ENCODE results near the gene CAPZB.

Gene CAPZB

DNA sequence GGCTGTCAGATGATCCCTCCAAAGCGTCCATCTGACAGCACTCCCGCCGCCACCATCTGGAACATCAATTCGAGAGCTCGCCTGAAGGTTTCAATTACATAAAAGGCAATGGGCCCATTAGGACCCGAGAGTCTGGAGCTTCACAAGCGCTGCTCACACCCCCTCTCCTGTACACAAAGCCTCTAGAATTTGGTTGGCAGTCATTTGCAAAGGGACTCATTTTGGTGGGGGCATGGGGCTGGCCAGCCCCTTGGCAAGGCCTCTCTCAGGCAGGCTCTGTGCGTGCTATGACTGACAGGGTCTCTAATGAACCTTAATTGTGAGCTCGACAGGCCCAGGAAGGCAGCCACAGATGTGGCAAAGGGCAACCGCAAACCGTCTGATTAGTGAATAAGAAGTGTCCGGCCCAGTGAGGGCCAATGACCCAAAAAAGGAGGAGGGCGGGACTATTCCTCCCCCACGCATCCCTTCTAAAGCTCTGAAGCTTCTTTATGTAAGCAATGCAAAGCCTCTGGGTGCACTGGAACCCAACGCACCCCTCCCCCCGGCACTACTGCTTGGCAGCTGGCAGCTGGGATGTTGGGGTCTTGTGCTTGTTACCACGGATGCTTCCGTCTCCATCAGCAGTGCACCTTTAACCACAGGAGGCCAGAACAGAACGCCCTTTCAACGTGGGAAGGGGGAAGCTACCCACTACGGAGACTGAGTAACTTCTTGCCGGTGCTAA lies 79.4 kb downstream of the CAPZB start:
- DNase-seq (ENCODE audit: low spot score) = no peak

DNA sequence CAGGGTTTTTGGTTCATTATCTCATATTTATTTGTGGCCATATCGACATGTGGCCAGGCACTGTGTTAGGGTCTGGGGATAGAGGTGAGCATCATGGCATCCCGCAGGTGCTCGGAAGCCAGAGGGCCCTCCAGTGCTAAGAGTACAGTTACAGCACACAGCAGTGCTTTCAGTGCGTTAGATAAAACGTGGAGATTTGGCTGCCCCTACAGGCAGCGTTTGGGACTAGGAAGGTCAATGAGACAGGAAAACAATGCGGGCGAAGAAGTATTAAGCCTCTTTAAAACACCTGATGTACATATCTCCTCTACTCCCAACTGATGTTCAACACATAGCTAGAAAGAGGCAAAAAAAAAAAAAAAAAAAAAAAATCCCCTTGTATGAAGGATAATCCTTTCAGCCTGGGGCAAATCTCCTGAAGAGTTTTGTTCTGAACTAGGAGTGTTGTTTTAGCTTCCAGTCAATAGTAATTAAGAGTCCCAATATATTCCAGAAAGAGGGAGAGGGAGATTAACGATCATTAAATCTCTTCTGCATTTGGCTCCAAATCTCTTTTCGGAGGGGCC lies 80.1 kb downstream of the CAPZB start:
- no peak for DNase-seq (ENCODE audit: low spot score)

DNA sequence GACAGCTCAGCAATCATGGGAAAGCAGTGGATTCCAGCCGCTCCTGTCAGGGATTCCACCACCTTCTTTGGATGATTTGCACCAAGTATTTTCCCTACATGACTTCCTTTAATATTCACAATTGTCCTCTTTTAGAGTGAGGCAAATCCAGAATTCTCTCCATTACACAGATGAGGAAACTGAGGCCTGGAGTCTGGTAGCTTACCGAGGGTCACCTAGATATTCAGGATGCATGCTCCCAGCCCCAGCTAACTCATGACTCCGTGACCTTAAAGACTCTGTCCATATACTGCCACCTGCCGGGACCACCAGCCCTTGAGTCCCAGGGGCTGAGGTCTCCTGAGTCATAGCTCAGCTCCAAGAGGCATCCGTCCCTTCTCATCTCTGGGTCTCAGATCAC lies 80.6 kb downstream of the CAPZB start:
- no peak for DNase-seq (ENCODE audit: low spot score)

DNA sequence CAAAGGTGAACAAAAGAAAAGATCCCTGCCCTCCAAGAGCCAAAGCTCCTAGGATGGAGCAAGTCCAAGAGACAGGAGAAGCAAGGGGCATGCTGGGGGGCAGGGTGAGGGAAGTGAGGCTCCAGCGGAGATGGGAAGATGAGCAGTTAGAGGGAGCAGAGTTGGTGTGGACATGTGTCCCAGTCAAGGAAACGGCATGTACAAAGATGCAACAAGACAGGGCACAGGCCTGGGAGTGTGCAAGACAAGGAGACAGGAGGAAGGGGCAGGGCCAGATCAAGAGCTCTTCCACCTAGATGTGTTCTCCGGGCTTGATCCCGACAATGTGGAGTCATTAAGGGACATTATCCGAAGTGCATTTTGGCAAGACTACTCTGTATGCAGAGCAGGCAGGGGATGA lies 82.1 kb downstream of the CAPZB start:
- DNase-seq (ENCODE audit: low spot score) = no peak

DNA sequence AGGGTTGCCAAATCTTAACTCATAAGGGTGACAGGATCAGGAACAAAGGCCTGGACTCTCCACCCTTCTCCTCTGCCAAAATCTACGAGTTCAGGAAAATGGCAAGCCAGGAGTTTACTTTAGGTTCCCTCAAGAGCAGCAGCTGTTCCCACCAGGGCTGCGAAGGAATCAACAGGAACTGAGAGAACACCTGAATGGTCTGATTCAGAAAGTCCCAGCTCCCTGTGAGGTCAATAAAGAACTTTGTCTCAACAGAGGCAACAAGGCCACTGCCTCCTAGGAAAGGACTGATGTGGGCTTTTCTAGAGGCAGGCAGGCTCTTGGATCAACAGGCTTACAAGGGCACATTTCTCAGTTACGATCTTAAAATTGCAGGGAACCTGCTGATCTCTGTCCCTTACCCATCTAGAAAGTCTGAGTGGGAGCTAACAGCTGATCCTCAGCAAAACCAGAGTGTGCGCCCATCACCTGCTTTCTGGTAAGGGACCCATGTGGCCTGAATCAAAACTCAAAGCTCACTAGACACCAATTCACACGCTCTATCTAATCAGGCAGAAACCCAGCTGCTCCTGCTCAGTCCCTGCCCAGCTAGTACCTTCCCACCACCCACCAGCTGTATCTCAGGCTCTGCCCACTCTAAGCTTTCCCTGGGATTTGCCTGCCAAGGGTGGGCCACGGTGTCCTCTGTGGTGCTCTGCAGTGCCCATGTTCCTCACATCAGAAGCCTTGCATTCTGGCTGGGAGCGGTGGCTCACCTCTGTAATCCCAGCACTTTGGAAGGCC lies 83.1 kb downstream of the CAPZB start:
- no peak for DNase-seq (ENCODE audit: low spot score)

DNA sequence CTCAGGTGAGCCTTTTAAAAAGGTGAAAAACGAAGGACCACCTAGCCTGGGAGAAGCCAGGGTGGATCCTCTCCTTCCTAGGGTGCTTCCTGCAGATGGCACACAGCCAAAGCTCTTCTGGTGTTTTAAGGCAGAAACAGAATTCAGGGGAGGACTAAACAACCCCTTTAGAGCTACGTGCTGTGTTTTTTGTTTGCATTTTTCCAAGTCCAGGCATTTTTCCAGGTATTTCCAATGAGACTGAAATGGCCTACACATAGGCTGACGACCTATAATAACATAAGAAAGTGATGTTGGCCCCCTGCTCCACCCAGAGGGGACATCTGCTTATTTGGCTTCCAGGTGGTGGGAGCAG lies 83.8 kb downstream of the CAPZB start:
- DNase-seq (ENCODE audit: low spot score) = no peak

DNA sequence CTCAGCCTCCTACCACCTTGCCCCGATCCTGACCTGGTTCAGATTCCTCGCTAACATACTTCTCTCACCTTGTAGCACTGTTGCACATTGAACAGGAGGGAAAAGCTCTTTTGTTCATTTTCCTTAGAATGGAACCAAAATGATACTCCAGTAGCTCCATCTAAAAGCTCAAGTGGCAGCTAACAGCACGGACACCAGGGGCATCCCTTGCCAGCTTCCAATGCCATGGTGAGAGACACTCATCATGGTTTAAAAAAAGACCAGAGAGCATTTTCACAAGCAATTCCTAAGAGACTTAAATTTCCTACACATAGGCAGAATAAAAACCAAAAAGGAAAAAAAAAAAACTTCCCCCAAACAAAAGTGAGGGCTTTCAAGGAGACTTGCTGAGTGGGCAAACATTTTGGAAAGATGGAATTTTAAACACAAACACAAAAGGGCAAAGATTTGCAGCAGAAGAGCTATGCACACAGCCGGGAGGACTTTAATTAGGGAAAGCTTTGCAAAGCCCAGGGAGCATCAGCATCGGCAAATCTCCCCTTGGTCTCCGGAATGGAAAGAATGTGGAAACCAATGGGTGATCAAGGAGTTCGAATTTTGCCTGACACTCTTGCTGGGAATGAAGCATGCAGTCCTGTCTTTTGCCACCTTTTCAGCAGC lies 84.3 kb downstream of the CAPZB start:
- DNase-seq (ENCODE audit: low spot score) = no peak

DNA sequence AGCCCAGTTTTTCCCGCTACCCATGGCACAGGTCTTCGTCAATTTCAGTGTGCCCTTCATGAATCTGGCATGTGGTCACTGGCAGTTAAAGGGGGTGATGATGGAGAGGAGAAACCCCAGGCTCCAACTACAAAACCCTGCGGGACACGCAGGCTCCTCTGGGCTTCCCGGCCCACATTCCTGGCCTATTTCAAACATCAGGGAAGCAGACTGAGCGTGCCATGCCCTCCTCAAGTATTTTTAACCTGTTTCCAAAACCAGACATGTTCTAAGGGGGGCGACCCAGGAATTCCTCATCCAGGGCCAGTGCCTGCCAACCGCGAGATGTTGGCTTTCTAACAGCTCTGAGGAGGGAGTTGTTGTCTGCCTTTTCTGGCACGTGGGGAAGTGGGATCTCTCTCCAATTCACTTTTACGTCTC lies 85.1 kb downstream of the CAPZB start:
- no peak for DNase-seq (ENCODE audit: low spot score)

DNA sequence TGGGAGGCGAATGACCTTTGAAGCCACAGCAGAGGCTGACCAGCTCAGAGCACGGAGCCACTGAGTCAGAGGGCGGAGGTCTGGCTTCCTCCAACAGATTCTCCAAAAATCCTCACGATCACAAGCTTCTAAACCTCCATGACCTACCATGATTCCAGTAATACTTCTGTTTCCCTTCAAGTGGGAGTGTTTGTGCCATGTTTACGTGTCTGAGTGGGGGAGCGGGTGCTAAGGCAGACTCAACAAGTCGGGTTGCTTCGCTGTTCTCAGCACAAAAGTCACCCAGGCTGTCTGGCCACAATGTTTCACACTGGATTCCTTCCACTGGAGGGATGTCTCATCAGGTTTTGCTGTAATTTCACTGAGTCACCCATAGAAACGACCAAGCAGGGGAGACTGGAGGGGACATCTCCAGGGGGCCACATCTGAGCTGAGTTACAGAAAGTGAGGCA lies 87.0 kb downstream of the CAPZB start:
- no peak for DNase-seq (ENCODE audit: low spot score)

DNA sequence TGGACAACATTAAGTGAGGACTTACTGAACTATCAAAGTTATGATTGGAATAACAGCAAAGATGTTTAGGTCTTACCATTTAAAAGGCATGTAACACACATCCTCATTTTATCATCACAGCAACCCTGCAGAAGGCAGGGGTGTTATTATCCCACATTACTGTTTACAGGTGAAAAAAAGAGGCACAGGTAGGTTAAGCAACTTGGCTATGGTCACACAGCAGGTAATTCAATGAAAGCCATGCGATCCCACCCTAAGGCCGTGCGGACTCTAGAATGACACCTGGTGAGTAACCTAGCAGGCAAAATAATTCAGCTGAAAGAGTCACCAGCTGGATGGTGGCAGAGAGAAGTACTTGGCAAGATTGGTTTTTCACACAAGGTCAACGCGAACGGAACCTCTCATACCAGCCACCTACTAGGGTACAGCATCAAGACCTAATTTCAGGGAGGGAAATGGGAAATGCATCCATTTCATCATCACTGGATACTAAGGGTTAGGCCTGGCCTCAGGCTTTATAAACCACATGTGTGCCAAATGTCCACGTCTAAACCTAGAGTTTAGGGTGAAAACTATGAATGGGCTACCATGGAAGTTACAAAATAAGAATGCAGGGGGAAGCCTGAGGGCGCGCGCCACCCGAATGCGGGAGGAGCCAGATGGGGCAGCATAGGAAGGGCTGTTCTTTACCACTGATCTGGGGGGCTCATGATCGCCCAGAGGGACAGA lies 88.0 kb downstream of the CAPZB start:
- no peak for DNase-seq (ENCODE audit: low spot score)

DNA sequence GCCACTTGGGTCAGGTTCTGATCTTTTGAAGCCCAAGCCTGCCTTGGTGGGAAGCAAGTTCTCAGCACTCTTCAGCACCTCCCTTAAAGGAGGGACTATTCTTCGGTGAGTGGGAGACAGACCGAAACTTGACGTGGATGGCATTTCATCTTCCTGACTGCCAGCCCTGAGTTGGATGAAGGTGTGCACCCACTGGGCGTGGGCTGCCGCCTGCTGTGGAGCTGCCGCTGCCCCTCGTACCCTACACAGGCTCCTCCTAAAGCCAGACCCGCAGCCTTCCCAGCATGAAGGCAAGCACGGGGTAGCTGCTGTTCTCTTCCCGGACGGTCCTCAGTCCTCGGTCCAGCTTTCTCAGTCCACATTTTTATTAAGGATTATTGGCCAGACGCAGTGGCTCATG lies 89.1 kb downstream of the CAPZB start:
- no peak for DNase-seq (ENCODE audit: low spot score)

DNA sequence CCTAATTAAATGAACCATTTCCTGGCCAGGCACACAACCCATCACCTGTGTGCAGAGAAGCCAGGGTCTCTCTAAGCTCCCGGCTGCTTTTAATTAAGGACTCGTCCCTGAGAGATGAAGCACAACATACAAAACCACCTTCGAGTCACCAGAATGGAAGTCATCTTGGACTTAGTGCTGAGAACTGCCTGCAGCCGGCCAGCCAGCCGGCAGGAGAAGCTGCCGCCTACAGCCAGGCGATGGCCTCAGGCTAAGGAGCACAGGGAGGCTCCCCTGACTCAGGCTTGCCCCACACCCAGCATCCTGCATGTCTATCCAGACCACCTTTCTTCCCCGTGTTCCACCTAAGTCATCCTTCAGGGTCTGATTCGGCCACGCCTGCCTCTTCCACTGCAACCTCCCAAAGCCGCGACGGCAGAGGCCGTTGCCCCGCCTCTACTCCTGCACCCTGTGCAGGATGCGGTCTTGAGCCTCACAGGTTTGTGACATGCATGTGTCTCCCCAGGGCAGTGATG lies 89.6 kb downstream of the CAPZB start:
- DNase-seq (ENCODE audit: low spot score) = no peak

DNA sequence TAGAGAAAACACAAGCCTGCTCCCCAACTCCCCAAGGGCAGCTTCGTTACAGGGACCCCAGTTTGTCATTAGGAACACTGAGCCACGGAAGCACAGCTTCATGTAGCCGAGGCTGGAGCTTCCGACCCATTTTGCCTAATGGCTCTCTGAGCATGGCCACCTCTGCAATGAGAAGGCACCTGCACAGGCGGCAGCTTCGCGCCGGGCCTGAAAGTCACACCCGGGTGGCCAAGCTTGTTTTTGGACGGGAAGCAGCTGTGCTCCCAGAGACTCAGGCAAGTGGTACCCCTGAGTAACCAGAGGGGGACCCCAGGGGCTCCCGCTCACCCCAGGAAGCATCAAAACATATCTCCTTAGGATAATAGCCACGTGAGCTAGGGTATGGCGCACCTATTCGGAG lies 92.3 kb downstream of the CAPZB start:
- no peak for DNase-seq (ENCODE audit: low spot score)

DNA sequence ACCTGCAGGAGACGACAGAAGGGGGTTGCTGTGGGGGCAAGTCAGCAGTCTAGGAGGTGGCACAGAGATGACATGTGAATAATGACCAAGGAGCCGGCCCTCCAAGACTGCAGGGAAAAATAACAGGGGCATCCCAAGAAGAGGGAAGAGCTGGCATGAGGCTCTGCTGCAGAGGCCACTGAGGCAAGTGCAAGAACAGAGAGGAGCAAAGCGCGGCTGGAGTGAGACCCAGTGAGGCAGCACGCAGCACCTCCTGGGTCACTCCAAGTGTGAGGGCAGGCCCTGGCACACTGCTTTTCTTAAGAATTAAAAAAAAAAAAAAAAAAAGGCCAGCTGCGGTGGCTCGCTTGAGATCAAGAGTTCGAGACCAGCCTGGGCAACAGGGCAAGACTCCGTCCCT lies 93.1 kb downstream of the CAPZB start:
- DNase-seq (ENCODE audit: low spot score) = no peak

DNA sequence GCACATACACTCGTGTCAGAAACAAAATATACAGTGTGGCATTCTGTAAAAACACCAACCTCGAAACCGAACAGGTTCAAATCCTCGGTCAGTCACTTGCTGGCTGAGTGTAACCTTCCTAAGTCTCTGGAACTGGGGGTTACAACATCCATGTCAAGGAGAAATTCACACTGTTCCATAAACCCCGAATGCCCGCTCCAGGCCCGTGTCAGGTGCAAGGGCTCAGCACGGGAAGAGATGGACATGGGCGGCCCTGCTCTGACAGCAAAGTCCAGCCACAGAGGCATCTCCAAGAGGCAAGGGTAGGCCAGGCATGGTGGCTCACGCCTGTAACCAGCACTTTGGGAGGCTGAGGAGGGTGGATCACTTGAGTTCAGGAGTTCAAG lies 93.8 kb downstream of the CAPZB start:
- no peak for DNase-seq (ENCODE audit: low spot score)

DNA sequence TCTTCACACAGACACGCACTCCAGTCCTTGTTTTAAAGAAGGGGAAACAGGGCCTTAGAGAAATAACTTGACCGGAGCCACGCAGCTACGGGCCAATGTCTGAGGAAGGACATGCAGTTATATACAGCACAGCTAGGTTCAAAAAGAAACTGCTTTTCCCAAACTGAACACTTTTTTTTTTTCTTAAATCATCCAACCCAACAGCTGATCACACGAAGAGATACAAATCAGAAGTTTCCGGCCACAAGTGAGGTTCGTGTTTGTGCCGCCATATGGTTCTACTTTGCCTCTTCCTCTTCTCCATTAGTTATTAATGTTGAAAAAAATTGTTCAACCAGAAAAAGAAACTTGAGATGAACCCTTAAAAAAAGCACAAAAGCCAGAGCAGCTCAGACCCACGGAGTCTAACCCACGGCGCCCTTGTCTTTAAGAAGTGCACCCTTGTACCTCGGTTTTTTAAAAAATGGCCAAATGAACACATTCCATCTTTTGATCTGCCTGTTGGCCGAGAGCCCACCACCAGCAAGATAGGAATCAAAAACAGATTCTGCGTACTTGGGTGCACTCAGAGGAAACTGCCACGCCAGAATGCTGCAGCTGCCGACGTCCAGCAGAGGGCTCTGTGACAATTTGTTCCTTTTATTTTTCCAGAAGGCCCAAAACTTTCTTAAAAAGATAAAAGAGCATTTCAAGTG lies 94.3 kb downstream of the CAPZB start:
- DNase-seq (ENCODE audit: low spot score) = peak; percentile 67

DNA sequence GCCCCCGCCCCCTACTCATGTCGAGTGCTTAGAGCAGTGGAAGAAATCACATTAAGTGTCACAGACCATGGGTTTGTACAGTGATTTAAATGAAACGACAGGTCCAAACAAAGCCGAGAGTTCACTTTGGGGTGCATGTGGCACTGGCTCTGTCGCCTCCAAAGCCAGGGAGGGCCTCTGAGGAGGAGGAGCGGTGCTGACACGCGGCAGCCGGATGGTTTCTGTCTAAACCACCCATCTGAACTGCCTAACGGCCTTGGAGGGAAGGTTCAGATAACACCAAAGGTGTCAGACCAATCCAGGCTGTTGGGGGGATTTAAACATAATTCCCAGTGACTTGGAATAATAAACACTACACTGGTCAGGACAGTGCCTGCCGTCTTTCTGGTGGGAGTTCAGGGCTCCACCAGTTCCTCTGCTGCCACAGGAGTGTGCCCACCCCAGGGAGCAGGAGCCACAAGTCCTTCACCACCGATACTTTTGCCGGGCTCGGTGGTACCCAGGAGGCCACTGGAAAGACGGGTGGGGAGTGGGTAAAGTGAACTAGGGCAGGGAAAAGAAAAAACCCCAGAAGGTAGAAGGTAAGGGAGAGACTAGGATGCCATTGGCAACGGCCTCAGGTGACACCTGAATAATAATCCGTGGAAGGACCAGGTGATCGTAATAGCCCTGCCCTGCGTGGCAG lies 95.0 kb downstream of the CAPZB start:
- DNase-seq (ENCODE audit: low spot score) = no peak

DNA sequence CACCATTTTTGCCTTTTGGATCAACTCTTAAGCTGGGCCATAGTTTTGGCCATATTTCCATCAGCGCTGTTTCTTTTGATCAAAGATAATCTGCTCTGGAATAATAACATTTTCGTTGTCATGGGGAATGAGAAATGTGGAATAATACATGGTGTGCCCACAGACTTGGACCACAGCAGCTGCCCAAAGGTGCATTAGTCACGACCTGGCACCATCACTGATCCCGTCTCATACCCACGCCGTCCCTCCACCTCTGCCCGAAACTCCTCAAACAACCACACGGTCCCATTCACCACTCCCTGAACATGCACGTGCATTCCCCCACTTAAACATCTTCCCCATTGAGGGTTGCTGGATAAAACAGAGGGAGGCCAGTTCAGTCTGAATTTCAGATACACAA lies 96.4 kb downstream of the CAPZB start:
- no peak for DNase-seq (ENCODE audit: low spot score)

DNA sequence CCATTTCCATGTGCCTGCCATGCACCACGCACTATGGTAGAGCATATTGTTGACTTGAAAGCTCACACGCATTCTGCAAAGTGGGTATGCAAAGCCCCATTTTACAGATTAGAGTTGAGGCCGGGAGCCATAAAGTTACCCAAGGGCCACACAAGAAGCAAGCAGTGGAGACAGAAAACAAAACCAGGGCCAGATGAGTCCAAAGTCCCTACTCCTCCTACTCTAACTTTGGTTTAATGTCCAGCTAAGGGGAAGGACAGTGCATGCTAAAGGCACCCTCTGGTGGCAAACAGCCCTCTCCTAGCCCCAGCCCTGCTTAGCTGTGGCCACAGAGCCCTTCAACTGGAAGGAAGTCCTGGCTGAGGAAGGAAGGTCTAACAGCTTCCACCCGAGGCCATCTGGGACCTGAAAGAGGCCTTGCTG lies 98.3 kb downstream of the CAPZB start:
- no peak for DNase-seq (ENCODE audit: low spot score)

DNA sequence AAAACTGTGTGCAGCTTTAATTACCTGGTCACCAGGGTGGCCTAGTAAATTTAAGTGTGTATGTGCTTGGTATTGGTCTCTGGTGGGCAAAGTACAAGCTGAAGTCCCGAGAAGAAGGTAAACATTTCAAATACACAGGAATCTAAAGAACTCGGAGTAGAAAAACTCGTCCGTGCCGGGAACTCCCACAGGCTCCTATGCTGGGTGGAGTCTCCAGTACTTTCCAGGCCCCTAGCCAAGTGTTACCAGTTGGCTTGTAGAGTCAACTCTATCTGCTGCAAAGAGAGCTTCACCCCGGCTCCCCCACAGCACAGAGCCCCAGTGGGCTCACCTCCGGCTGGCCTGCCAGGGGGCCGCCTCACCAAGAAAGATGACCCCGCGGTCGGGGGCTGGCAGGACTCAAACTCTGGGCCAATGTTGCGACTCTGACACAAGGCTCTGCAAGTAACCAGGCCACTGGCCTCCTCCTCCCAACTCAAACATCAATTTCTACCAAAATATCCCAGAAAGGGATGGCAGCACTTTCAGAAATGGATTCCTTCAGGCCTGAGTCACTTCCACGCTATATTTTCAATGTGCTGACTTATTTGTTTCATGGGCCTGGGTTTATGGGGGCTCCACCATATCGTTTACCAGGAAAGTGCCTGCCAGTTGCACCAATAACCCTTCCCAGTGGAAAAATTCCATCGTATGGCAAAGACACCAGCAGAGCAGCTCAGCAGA lies 99.3 kb downstream of the CAPZB start:
- no peak for DNase-seq (ENCODE audit: low spot score)

Data from CD4-positive, alpha-beta T cell treated with Interleukin-15 for 4 hours (primary cell).